HG02798 (cell line): ENCODE measurements around the gene TSPAN9.

ENCODE experiments used
- ATAC-seq: cut with Tn5 transposase; IDR thresholded peaks from one replicate; pipeline ENCODE4 v1.9.1; 2021; ENCODE audit warnings: mild to moderate bottlenecking; ENCODE audit not compliant: unreplicated experiment, poor library complexity

The TSPAN9 gene

DNA sequence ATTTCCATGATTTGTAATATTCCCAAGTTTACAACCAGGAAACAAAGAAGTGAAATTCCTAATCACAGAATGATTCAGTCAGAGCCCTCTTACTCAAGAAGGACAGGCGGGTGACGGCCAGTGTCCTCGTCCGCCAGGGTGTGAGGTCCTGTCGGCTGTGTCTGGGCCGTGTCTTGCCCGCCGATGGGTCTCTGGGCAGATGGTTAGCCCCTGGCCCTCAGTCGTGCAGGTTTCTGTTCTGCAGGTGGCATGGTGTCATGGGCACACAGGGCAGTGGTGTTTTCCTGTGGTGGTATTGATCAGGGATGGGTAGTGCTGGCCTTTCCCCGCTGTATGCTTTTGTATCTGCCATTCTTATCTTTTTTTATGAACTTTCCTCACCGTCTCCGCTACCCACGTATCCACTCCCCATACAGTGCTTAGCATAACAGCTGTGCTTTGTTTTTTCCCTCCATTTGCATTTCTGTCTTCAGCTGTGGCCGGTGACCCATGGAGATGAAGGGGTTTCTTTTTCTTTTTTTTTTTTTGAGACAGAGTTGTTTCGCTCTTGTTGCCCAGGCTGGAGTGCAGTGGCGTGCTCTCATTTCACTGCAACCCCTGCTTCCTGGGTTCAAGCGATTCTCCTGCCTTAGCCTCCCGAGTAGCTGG lies 100.7 kb downstream of the TSPAN9 start:
- ATAC-seq: no peak

- no peak for ATAC-seq
Observed at GRCh38 chr12:3178671-3179313, 101.6 kb downstream of the TSPAN9 start.

GRCh38 chr12:3179731-3180130 lies 102.6 kb downstream of the TSPAN9 start:
- ATAC-seq: no peak

DNA sequence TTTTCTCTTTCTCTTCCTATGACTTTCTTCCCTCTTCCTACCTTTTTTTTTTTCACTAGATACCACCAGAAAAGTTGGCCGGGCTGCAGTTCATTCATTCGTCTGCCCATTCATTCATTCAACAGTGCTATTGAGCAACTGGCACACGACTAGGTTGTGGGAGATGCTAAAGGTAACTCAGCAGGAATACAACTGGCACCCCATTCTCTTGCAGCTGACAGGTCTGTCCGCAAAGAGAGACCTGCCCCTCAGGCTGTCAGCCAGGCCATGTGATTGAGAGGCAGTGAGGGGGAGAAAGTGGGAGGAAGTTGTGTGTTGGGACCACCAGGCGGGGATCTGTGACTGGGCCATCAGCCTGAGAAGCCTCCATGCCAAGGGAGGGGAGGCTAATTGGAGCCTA lies 105.2 kb downstream of the TSPAN9 start:
- ATAC-seq: no peak

DNA sequence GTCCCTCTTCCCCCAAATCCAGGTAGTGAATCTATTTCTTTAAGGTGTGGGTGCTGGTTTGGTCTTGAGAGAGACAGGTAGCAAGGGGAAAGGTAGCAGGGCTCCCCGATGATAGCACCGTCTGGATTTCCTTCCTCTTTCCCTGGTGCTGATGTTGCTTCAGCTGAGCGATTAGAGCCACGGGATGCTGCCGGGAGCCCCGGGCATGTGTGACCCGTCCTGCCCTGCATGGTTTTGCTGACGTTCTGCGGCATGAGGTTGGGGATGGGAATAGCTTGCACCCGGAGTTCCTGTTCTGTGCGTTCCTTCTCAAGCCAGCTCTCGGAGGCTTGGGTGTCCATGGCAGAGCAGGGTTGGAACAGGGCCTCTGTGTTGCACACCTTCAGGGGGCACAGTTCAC lies 107.3 kb downstream of the TSPAN9 start:
- ATAC-seq: no peak

DNA sequence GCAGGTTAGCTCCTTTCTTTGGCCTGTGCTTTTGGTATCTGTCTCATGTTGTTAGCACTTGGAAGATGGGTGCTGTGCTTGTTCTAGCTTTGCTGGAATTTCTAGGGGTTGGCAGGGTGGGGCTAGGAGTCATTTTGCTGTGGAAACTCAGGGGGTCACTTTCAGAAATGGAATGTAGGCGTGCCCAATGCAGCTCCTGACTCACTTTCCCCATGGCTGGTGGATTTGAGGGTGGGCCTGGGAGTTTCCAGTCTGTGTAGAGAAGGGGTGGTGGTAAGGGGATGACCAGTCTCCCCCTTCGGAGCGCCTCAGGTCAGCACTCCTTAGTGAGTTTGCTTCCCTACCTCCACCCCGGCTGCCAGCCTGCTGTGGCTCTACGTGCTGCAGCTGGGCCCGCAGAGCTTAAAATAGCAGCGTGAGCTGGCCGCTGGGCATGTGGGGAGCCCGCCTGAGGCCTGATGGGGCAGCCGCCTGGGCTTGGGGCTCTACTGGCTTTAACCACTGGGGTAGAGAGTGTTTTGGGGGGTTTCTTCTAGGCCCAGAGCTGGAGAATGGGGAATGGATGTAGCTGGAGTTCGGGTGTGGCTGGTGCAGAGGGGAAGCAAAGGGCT lies 108.2 kb downstream of the TSPAN9 start:
- no peak for ATAC-seq

DNA sequence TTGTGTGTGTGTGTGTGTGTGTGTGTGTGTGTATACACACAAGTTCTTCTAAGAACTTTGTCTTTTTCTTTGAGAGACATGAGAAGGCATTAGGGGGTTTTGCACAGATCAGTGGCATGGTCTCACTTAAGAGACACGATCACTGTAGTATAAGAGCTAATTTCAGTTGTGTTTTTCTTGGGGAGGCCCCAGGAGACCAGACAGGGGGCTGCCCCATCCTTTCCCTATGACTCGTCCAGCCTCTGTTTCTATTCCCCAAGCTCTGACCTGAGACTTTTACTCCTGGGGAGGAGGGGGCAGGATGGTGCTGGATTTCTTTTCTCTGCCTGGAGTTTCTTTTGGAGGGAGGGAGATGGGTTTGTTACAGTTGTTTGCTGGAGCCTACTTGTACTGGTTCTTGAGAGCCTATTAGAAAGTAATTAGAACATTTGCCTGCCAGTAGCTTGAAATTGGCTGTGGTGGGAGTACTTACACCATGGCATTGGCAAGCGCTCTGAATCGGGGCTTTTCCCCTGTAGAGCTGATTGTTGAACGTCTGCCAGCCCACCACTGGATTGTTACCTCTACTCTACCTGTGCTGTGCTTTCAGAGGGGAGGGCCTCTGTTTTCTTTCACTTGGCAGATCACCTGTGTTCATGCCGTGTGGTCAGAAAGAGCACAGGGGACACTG lies 109.5 kb downstream of the TSPAN9 start:
- ATAC-seq: peak; percentile 47

DNA sequence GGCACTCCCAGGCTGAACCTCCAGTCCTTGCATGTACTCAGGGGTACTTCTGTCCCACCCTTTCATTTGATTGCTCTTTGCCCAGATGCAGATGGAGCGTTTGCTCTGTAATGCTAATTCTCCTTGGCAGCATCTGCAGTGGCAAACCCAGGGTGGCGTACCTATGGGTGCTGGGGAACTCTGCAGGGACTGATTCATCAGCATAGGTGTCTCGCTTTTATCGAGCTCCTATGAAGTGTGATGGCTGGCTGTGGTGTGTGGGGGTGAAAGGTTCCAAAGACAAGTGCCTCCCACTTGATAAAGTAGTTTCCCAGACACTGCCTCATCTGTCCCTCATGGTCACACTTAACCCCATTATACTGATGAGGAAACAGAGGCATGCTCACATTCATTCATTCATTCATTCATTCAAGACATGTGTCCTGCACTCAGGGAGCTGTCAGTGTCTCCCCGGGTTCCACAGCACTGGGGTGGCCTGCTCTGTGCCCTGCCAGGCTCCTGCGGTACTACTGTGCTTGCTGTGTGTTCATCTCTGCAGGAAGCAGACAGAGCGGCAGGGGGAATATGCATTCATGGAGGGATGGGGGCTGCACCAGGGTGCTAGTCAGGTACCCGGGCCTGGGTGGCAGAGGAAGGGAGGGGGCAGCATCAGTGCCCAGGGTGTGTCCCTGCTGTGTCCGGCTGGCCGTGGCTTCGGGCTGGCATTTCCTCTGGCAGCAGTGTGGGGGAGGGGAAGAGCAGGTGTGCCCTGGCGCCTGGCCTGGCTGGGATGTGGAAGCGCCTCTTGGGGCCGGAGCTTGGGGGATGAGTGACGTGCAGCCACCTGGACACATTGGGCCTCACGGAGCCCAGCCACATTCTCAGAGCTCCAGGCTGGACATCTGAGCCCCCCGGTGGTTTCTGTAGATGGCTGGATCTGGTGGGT lies 110.9 kb downstream of the TSPAN9 start:
- ATAC-seq: no peak

DNA sequence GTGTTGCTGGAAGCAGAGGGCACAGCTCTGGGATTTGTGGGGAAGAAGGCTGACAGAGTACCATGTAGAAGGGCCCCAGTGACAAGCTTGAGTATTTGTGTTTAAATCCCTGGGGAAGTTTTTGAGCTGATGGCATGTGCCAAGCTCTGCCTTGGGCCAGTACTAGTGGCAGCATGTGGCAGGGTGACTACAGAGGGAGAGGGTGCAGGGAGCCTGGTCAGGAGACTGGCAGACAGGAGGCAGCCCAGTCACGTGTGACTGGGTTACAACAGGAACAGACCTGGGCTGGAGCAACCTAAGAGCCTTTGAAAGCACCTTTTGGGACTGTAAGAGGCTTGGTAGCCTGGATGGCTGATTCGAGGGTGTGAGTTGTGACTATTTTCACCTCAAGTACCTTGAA lies 112.1 kb downstream of the TSPAN9 start:
- ATAC-seq: no peak

GRCh38 chr12:3190101-3190500 lies 112.9 kb downstream of the TSPAN9 start:
- no peak for ATAC-seq

GRCh38 chr12:3191450-3191849 lies 114.3 kb downstream of the TSPAN9 start:
- ATAC-seq: no peak

DNA sequence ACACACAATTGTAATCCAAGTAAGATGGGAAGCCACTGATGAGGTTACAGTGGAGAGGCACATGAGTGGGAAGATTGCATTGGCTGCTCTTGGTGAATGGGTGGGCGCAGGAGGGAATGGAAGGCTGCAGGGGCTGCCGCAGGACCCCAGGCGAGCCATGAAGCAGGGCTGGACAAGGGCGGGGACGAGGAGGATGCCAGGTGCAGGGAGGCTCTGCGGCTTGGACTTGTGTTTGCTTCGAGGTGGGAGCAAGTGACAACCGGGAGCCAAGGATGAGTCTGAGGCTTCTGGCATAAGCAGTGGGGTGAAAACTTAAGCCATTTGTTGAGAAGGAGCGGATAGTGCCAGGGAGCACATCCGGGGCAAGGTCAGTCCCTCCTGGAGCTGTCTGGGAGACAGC lies 115.0 kb downstream of the TSPAN9 start:
- no peak for ATAC-seq

GRCh38 chr12:3193131-3193530 lies 116.0 kb downstream of the TSPAN9 start:
- no peak for ATAC-seq

- no peak for ATAC-seq
Observed at GRCh38 chr12:3193755-3194154, 116.6 kb downstream of the TSPAN9 start.

- ATAC-seq: no peak
Observed at GRCh38 chr12:3195337-3195736, 118.2 kb downstream of the TSPAN9 start.

DNA sequence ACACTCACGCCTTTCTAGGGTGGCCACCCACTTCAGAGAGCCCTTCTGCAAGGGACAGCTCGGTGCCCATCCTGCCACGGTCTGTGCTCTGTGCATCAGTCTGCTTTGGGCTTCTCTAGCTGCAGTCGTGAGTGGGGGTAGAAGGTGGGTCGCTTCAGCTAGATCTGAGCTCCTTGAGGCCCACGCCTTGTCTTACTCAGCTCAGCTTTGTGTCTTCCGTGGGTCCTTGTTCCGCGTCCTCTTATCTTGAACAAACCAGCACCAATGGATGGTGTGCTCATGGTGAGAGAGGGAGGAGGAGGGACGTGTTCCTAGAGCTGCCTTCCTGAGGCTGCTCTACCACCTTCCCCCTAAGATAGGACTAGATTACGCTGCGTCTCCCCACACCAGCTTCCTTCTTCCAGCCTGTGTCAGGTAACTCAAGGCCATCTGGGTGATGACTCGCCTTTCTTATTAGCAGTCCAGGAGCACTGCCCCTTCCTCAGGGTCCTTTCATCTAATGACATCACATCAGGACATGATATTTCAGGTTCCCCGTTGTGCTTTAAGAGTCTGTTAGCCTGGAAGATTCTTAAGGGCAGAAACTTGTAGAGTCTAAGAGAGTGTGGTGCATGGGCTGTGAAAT lies 118.8 kb downstream of the TSPAN9 start:
- ATAC-seq: no peak

GRCh38 chr12:3196488-3196887 lies 119.3 kb downstream of the TSPAN9 start:
- ATAC-seq: no peak

GRCh38 chr12:3197131-3197818 lies 120.1 kb downstream of the TSPAN9 start:
- ATAC-seq: no peak

GRCh38 chr12:3199551-3200031 lies 122.4 kb downstream of the TSPAN9 start:
- ATAC-seq: no peak
